Right renal cortex interstitium (tissue), 3 donors: ENCODE data around the gene MCIDAS. TPM values are rescaled to one million over a fixed set of nuclear protein-coding genes. Genes with fewer than 3 reads are reported as not detected.

ENCODE experiments used
- DNase-seq, 3 donors: peaks; one replicate each; pipeline ENCODE4 v3.0.0-alpha.2; 2013; ENCODE audit warnings: low read depth in 3 of 3, low spot score in 2 of 3
- polyA plus RNA-seq, 3 donors: library from polyadenylated mRNA; unstranded; fragments of 120-200 nt; gene quantifications; one replicate each; pipeline ENCODE4 v1.2.1, GENCODE V29; 2013; ENCODE audit not compliant: insufficient read length in 3 of 3

The MCIDAS gene
- polyA plus RNA-seq, 3 donors = 0.76 to 0.94 (median 0.83) TPM

DNA sequence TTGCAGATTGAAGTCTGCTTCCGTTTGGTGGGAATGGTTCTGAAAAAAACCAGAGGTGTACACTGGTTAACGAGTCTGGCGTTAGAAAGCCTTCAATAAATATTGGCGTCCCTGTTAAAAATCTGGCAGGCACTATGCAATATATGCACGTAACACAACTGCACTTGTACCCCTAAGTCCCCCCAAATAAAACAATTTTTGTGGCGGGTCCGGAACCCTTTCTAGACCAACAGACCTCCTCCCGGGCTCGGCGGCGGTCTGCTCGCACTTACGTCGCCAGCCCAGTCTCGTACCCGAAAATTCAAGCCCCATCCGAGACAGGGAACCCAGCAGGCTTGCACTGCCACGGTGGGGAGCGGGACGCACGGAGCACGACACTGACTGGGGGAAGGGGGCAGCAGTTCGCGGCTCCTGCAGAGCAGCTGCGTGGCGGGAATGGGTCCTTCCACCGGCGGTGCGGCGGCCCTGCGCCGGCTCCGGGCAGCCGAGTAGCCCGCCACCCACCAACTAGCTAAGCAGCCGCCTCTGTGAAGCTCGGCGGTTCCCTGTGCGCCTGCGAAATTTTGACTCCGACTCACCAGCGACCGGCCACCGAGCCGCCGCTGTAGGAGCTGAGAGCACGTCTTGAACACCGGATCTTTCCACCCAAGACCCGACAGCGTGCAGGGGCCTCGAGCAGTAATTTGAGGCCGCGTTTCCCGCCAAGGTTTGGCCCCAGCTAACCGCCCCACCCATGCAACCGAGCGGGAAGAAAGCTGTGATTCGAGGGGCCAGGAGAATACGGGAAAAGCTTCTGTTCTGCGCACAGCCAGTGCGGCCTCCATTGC lies 3.9 kb downstream of the MCIDAS start:
- no peak for DNase-seq

DNA sequence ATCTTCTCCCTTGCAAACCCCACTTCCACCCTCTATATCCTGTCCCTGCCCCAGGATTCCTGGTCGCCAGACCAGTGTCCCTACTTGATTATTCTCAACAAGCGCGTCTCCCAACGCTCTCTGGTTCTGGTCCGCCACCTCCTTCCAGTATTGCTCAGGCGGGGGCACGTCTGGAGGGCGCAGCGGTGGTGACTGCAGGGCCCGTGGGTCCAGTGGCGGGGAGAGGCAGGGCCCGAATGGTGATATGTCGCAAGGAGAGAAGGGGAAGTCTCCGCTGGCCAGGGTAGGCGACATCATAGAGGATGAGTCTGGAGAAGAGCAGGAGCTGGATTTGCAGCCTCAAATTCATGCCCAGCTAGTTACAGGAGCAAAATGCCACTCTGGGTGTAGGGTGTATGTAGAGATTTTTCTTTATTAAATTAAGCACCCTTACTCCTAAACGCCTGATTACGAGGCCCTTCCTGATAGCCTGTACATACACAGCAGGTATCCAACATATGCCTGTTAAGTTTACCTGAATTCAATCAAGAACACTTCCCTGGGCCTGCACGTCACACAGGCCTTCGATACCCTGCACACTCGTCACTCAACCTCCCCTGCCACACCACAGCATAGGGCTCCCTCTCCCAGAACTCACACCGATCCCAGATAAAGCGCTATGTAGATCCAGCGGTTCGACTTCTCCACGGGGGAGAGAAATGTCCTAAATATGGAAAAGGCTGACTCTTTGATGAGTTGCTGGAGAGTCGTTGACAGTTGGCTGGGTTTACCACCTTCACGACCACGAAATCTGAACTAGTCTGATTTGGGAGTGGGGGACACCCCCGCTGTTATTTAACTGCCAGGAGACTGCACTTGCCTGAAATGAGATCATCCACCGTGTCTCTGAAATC lies 4.8 kb downstream of the MCIDAS start:
- no peak for DNase-seq

DNA sequence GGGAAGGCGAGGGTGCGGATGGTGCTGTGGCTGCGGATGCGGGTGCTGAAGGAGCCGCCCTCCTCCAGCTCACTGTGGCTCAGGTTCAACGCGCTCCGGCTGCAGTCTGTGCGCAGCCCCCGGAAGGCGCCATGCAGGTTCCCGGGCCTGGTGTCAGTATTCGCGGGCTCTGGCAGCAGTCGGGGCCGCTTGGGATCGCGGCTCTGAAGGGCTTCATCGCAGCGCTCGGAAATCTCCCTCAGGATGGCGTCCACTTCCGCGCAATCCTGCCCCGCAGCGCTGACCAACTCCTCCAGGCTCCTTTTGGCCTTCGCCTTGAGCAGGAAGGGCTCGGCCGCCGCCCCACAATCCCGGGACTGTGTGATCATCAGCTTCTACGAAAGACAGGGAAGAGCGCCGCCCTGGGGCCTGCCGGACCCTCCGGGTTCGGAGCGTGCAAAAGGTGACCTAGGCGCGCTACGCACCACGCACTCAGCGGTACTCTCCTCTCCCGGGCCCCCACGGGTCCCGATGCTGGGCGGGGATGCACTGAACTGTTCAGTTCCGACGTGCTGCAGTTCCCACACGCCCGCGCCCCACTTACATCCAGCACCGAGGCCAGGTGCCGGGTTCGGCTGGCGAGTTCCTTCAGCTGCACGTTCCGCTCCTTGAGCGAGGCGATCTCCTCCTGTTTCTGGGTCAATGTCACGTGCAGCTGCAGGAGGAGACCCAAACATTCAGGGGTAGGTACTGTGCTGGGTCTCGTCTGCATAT lies 6.5 kb downstream of the MCIDAS start:
- no peak for DNase-seq

DNA sequence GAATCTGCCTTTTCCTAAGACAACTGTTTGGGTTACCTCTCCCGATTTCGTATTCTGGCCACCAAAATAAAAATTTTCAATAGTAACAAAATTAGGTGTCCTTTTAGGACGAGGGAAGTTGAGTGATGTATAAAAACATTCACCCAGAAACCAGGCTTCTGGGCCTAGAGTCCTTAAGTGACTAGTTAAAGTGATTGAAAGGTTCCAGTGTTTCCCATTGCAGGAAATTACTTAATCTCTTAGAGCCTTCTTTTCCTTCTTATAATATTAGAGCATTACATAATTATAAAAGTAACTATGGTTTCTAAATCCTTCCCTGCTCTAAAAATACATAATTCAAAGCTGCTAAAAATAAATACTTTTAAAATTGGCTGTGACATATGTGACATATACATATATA lies 7.3 kb downstream of the MCIDAS start:
- no peak for DNase-seq

DNA sequence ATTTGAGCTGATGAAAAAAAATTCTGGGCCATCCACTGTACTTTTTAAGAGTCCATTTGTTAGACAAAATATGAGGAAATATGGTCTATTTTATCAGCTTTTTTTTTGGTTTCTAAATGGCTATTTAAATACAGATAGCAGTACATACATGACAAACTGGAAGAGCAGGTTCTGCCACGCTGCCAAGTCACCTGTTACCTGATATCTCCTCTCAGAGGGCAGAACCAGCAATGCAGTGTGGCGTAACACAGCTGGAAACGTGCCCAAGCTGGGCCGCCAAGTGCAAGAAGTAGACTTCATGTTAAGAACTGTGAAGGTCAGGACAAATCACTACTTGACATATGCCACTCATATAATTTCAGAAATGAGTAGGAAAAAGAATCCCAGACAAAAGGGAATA lies 8.1 kb downstream of the MCIDAS start:
- no peak for DNase-seq

DNA sequence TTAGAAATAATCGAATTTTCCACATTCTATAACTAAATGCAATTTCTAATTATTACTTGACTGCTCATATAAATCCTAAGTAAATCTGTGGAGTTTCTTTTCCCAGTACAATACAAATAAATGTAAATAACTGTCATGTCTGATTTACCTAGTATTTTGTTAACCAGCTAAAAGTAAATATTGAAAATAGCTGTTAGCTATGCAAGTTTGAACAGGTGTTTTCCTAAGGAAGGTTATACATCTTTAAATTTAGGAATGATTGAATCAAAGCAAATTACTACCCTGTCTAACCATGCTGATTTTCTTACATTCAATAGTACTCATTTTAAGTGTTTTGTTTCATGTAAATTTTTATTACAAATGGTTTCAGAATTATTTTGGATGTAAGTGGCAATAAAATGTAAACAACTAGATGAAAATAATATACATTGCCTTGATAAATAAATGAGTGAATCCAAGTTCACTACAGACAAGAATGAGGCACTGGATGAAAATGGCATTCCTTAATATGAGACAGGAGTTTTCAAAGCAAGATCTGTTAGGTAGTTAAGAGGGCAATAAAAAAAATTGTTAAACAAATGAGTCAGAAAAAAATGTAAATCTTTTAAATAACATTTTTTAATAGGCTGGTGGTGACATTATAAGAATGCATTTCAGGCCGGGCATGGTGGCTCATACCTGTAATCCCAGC lies 15.8 kb downstream of the MCIDAS start:
- DNase-seq = no peak

DNA sequence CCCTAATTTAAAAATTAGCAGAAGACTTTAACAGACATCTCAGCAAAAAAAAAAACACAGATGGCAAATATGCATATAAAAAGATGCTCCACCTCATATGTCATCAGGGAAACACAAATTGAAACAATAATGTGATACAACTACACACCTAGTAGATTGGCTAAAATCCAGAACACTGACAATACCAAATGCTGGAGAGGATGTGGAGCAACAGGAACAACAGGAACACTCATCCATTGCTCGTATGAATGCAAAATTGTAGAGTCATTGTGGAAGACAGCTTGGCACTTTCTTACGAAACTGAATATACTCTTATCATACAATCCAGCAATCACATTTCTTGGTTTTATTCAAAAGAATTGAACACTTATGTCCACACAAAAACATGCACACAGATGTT lies 22.1 kb downstream of the MCIDAS start:
- no peak for DNase-seq

DNA sequence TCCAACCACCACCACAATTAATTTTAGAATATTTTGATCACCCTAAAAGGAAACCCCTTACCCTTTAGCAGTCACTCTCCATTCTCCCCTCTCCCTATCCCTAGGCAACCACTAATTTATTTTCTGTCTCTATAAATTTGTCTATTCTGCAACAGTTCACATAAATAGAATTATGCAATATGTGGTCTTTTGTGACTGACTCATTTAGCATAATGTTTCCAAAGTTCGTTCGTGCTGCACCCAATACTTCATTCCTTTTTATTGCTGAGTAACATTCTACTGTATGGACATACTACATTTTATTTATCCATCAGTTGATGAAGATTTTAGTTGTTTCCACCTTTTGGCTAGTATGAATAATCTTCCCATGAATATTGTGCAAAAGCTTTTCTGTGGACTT lies 36.0 kb downstream of the MCIDAS start:
- no peak for DNase-seq

DNA sequence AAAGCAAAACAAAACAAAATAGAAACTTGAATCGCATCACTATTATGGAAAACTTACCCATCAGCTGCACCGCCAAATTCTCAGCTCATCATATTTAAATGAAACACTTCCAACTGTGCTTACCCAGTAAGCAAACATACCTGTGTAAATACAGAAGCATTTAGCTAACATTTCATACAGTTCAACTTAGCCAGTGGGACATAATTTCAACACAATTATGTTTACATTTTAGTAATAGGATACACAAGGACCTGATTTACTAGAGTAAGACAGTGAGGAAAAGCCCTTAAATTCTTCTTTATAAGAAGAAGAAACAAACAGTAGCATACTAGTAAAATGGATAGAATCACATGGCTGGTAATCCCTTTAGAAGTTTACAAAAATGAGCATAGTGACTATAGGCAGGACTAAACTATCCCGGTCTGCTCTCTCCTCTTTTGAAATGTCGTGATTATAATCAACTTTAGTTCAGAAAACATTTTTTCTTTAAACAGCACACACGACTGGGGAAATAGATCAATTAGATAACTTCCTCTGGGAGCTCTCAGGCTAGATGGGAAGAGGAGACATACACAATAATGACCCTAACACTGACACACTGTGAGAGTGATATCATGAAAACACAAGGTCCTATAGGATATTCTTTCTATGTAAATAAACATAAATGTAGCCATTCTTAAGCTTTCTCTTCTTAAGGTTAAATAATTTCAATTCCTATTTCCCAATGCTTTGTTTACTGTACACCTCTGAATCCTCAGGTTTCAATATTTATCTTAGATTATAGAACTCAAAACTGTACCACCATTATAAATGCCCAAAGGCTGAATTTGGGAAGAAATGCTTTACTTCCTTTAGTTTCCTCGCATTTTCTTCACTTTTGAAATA lies 38.2 kb downstream of the MCIDAS start:
- no peak for DNase-seq

DNA sequence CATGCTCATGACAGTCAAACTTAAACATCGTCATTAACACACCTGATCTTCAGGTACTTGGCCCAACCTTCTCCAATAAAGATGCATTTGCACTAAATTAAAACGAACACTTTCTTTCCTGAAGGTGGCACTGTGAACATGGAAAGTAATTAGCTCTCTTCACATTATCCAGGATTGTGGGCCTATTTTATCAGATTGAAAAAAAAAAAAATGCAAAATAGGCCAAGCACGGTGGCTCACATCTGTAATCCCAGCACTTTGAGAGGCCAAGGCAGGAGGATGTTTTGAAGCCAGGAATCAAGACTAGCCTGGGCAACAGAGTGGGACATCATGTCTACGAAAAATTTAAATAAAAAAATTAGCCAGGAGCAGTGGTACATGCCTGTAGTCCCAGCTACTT lies 39.7 kb downstream of the MCIDAS start:
- no peak for DNase-seq

DNA sequence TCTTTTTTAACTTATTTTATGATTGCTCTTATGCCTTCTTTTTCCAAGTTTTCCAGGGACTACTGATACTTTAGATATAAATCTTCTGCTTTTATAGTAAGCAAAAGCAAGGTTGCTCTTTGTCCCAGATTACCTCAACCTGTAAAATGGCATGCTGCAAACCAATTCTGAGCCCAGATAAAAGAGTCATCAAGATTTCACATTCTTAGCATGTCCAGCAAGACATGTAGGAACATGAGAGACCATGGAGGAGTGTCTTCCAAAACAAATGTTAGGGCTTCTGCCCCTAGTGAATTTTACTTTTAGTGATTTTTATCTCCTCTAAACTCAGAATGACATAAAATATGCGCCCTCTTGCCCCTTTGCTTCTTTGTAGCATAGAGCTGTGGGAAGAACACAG lies 47.1 kb downstream of the MCIDAS start:
- DNase-seq = no peak

DNA sequence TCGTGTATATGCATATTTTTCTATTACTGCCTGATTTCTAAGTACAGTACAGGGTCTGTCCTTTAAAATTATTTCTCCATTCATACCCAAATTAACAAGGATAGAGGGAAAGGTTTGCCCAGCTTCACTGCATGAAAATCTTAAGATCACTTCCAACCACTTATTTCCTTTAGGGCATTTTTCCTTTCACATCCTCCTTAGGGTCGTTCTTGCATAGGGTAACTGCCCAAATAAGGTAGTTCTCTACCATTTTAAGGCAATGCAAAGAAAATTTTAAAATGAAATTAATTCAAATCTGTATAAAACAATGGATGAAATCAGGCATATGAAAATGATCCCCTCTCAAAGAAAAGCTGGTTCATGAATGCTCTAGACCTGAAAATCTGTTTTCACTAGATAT lies 50.0 kb downstream of the MCIDAS start:
- DNase-seq = no peak

DNA sequence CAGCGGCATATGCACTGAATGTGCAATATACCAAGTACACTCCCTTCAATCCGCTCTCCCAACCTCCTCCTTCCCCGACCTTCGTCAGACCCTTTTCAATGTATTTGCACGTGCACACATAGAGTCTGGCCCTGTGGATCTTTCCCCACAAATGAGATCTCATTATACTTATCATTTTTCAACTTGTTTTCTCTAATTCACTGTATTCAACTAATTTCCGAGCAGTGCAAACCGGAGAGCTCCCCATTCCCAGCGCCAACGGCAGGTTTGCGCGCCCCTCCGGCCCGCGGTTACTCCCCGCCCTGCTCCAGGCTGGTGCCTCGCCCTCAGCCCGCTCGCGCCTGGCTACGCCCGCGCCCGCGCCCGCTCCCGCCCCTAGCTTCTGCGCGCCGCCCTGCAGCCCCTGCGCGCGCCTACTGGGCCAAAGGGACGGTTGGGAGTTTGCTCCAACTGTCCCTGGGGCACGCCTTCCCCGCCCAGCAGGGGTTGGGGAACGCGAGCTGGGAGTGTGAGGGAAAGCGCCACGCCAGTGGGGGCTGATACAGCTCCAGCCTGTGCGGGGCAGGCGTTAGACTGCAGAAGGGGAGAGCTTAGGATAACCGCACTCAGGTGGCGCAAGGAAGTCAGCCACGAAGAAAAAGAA lies 50.8 kb downstream of the MCIDAS start:
- no peak for DNase-seq

DNA sequence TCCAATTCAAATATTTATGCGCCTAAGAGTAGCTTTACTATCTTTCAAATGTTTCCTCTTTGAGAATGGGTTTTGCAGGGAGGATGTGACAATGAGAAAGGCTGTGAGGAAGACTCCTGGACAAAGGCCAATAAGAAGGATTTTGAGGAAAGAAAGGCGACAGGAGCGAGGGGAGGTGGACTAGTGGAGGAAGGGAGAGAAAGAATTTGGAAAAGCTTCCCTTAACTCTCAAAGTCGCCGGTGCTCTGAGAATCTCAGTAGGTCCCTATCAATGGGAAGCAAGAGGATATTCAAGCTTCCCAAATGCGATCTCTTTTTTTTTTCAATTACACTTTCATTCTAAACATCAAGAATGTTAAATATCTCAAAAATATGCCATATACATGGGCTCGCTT lies 51.3 kb downstream of the MCIDAS start:
- no peak for DNase-seq

DNA sequence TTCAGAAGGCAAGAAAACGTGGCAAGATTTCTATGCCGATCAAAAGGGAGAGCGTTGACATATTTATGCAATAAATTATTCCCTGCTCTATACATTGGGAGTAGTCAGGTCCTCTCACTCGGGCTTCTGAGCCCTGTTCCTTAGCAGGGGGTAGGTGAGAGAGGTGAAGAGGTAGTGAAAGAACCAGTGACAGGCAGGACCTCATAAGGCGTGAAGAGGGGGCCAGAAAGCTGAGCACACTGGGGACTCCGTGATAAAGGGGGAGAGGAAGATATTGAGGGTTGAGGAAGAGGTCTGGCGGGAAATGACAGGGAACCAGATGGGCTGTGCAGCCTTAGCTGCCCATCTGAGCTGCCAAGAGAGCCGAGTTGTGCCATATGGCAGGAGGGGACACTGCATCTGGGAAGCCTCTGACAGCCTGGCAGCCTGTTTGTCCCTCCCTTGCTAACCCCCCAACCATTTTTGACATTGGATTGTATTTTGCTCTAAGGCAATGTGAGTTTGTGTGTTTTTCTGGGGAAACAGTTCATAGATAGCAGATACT lies 53.4 kb downstream of the MCIDAS start:
- DNase-seq = no peak

DNA sequence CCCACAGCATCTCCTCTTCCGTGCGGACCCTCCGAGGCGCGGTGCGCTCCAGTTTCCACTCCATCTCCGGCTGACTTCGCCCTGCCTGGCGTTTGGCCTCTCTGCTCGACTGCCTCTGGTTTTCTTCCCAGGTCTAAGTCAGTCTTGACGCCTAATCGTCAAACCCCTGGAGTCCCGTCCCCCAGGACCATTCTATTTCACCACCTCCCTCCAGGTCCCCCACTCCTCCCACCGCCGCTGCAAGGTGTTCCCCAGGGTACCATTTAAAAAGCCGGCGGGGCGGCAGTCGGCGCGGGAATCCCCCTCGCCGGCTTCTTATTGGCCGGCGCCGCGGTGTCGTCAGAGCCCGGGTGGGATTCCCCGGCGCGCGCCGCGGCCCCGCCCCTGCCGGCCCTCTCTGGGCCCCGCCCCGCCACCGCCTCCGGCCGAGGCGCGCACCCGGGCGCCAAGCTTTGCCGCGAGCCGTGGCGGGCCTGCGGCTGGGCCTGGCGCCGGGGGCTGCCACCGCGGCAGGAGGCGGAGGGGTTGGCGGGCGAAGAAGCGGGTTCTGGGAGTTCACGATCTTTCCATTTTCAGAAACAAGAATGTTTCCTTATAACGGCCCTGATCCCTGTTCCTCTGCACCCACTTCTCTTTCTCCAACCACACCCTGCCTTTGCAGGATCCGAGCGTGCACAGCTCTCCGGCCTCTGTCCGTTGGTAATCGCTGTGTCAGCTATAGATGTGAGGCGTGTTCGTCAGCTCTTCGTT lies 54.0 kb downstream of the MCIDAS start, which contains the start of gene CDC20B:
Gene CDC20B, minus strand, starts transcription at position 241 of the 750 bp plus-strand sequence. Its CDS starts 177 bp downstream, at position 64.
- peak in 1 of 3 donors; percentile 60 for DNase-seq

DNA sequence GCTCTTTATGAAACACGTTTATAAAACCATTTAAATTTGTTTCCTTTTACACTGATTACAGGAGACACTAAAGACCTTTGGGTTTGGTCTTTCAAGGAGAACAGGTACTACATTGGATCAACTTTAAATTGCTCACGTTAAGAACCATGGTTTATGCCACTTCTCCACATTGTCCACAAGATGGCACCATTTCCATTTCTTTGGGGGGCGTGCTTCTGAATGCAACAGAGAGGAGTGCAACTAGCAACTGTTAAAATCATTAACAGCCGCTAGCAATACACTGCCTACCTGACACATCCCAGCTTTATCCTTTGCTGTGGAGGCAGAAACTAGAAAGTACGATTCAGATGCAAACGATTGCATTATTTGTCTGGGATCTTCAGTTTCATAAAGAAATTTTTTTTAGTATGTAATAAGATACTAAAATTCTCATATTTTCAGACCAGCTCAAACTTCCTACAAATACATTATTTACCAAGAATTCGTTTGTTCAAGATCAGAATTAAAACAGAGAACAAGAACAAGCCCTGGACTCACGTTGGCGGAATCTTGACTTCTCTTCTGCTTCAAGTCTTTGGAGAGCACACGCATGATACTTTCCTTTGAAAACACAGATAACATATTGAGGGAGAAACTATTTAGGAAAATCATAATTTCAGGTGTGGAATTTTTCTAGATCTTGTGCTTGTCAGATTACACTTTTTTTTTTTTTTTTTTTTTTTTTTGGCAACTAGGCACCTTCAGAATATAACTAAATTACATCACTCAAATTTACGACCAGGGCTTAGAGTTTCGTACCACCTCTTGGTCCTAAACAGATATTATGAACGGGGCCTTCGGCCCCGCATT lies 54.8 kb downstream of the MCIDAS start:
- DNase-seq = peak in 1 of 3 donors; percentile 75
